ENCODE data around the gene TEX261. TPM values are rescaled to one million over a fixed set of nuclear protein-coding genes. Genes with fewer than 3 reads are reported as not detected.
"Not testable (repeated sequence)": the region's sequence is repeated elsewhere in the genome, so short reads cannot be mapped to it uniquely, and the experiment has no call there.

Gene TEX261
- total RNA-seq, 1 donor from 2014 or later = 44.7 TPM

DNA sequence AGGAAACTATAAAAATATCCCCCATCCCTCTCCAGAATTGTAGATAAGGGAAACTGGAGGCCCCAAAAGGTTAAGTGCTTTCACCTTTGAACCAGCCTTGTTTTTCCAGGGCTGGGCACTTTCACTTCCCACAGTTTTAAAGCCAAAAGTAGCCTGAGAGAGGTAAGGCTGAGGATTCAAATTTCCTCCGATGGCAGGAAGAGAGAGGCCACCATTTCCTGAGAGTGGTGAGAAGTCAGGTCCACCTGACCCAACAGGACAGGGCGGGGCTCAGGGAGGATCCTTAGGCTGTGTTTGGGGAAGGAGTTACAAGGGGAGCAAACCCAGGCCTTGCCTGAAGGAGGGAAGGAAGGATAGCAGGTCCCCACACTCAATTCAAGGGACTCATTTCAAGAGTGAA is 4.7 kb upstream of the TEX261 start:
- Mint-ChIP-seq H3K4me3 (ENCODE audit: unreplicated experiment) (no peak overlapping the region), H3K4me1 (ENCODE audit: low read depth, unreplicated experiment) (no peaks in the 10 kb centered on the region), H3K27me3 (ENCODE audit: low read depth, unreplicated experiment) (peaks cover 6% of the 10 kb centered on the region), H3K9me3 (ENCODE audit: unreplicated experiment) (no peaks in the 10 kb centered on the region), H3K27ac (ENCODE audit: unreplicated experiment) (no peak overlapping the region), H3K36me3 (ENCODE audit: low read depth, unreplicated experiment) (no peaks in the 10 kb centered on the region)
- Histone ChIP-seq H3K9me3 (ENCODE audit: insufficient read depth, low read depth, low read length) (no peaks in the 10 kb centered on the region), H3K79me2 (ENCODE audit: insufficient read depth, low read length) (peaks cover 2% of the 10 kb centered on the region), H3K4me2 (ENCODE audit: low read length) (no peak overlapping the region), H3K4me3 (ENCODE audit: insufficient read depth, low read depth, low read length) (no peak overlapping the region), H3K27me3 (ENCODE audit: insufficient read depth, low read length) (no peaks in the 10 kb centered on the region), H3K4me1 (ENCODE audit: insufficient read depth, low read length) (no peaks in the 10 kb centered on the region), H3K27ac (ENCODE audit: low read depth, low read length) (no peak overlapping the region), H3K9ac (ENCODE audit: low read length) (no peak overlapping the region), H4K20me1 (ENCODE audit: insufficient read depth, low read length) (no peaks in the 10 kb centered on the region), H2AFZ (ENCODE audit: low read depth, low read length) (no peak overlapping the region), H3K36me3 (ENCODE audit: insufficient read depth, low read length) (no peaks in the 10 kb centered on the region)
- no peak for FAIRE-seq
- no peak for DNase-seq (ENCODE audit: low read depth)
- TF ChIP-seq EZH2 (IDR thresholded peaks at IDR 0.05; ENCODE audit: insufficient read depth, low read length) = no peak
- TF ChIP-seq, protein P1, sequence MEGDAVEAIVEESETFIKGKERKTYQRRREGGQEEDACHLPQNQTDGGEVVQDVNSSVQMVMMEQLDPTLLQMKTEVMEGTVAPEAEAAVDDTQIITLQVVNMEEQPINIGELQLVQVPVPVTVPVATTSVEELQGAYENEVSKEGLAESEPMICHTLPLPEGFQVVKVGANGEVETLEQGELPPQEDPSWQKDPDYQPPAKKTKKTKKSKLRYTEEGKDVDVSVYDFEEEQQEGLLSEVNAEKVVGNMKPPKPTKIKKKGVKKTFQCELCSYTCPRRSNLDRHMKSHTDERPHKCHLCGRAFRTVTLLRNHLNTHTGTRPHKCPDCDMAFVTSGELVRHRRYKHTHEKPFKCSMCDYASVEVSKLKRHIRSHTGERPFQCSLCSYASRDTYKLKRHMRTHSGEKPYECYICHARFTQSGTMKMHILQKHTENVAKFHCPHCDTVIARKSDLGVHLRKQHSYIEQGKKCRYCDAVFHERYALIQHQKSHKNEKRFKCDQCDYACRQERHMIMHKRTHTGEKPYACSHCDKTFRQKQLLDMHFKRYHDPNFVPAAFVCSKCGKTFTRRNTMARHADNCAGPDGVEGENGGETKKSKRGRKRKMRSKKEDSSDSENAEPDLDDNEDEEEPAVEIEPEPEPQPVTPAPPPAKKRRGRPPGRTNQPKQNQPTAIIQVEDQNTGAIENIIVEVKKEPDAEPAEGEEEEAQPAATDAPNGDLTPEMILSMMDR (IDR thresholded peaks at IDR 0.05; ENCODE audit: insufficient read depth, low read depth, low read length) = no peak

DNA sequence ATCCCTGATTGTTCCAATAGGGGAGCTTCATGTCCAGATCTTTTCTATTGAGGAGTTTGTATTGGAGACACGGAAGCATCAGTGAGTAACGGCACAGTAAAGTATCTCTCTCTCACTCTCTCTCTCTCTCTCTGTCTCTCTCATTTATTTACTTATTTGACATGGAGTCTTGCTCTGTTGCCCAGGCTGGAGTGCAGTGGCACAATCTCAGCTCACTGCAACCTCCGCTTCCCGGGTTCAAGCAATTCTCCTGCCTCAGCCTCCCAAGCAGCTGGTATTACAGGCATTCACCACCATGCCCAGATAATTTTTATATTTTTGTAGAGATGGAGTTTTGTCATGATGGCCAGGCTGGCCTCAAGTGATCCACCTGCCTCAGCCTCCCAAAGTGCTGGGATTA is 4.2 kb upstream of the TEX261 start:
- not testable (repeated sequence) for DNase-seq (ENCODE audit: low read depth); H3K9me3 Mint-ChIP-seq (ENCODE audit: unreplicated experiment); H3K4me3 ChIP-seq (ENCODE audit: insufficient read depth, low read depth, low read length); H3K36me3 ChIP-seq (ENCODE audit: insufficient read depth, low read length); H3K9me3 ChIP-seq (ENCODE audit: insufficient read depth, low read depth, low read length); H2AFZ ChIP-seq (ENCODE audit: low read depth, low read length); H3K4me1 ChIP-seq (ENCODE audit: insufficient read depth, low read length); H3K9ac ChIP-seq (ENCODE audit: low read length); H3K27ac Mint-ChIP-seq (ENCODE audit: unreplicated experiment); H3K4me3 Mint-ChIP-seq (ENCODE audit: unreplicated experiment); H3K79me2 ChIP-seq (ENCODE audit: insufficient read depth, low read length); H4K20me1 ChIP-seq (ENCODE audit: insufficient read depth, low read length); H3K27me3 Mint-ChIP-seq (ENCODE audit: low read depth, unreplicated experiment); H3K27me3 ChIP-seq (ENCODE audit: insufficient read depth, low read length); FAIRE-seq; H3K36me3 Mint-ChIP-seq (ENCODE audit: low read depth, unreplicated experiment); H3K4me2 ChIP-seq (ENCODE audit: low read length); H3K4me1 Mint-ChIP-seq (ENCODE audit: low read depth, unreplicated experiment); H3K27ac ChIP-seq (ENCODE audit: low read depth, low read length)

DNA sequence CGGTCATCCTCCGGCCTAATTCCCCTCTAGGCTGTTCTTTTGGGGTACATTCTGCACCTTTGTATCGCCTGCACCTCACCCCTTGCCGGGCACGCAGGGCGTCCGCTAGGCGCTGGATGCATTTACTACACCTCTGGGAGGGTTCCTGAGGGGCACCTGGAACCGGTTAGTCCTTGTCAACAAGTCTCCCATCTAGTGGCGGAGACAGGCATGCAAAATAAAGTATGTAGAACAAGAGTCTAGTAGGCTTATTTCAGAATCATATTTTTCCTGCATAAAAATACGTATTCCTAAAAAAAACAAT is 705 bp upstream of the TEX261 start:
- H3K4me1 ChIP-seq (ENCODE audit: insufficient read depth, low read length) = peaks cover 13% of the 10 kb centered on the region
- Mint-ChIP-seq H3K27ac (ENCODE audit: unreplicated experiment) (no peak overlapping the region), H3K4me1 (ENCODE audit: low read depth, unreplicated experiment) (peaks cover 12% of the 10 kb centered on the region), H3K27me3 (ENCODE audit: low read depth, unreplicated experiment) (peaks cover 6% of the 10 kb centered on the region), H3K36me3 (ENCODE audit: low read depth, unreplicated experiment) (peaks cover 5% of the 10 kb centered on the region), H3K4me3 (ENCODE audit: unreplicated experiment) (peak overlapping the region; percentile 84), H3K9me3 (ENCODE audit: unreplicated experiment) (no peaks in the 10 kb centered on the region)
- H3K27me3 ChIP-seq (ENCODE audit: insufficient read depth, low read length) = no peaks in the 10 kb centered on the region
- H4K20me1 ChIP-seq (ENCODE audit: insufficient read depth, low read length) = peaks cover 30% of the 10 kb centered on the region
- peak overlapping the region; percentile 92 for H2AFZ ChIP-seq (ENCODE audit: low read depth, low read length)
- DNase-seq (ENCODE audit: low read depth) = peak; percentile 20
- TF ChIP-seq EZH2 (IDR thresholded peaks at IDR 0.05; ENCODE audit: insufficient read depth, low read length) = no peak
- TF ChIP-seq, protein P1 (IDR thresholded peaks at IDR 0.05; ENCODE audit: insufficient read depth, low read depth, low read length) = peak; percentile 25
- H3K36me3 ChIP-seq (ENCODE audit: insufficient read depth, low read length) = peaks cover 5% of the 10 kb centered on the region
- peaks cover 35% of the 10 kb centered on the region for H3K79me2 ChIP-seq (ENCODE audit: insufficient read depth, low read length)
- no peak overlapping the region for H3K27ac ChIP-seq (ENCODE audit: low read depth, low read length)
- peak overlapping the region; percentile 100 for H3K4me2 ChIP-seq (ENCODE audit: low read length)
- peak overlapping the region; percentile 61 for H3K9ac ChIP-seq (ENCODE audit: low read length)
- H3K4me3 ChIP-seq (ENCODE audit: insufficient read depth, low read depth, low read length) = peak overlapping the region; percentile 83
- H3K9me3 ChIP-seq (ENCODE audit: insufficient read depth, low read depth, low read length) = no peaks in the 10 kb centered on the region
- no peak for FAIRE-seq
